ENCODE data around the gene MEN1. TPM values are rescaled to one million over a fixed set of nuclear protein-coding genes. Genes with fewer than 3 reads are reported as not detected.

The MEN1 gene
- polyA plus RNA-seq, 1 donor (not counting 4 experiments of a cell fraction or from before 2014, with no cell fraction given): 14.2 TPM

GRCh38 chr11:64772303-64773018, 37.9 kb downstream of the MEN1 start:
- Histone ChIP-seq H3K9me3 (ENCODE audit: control insufficient read depth, low read depth, low read length) (no peaks in the 10 kb centered on the region), H4K20me1 (ENCODE audit: control insufficient read depth, extremely low read depth, insufficient read depth, low read length) (peaks cover 58% of the 10 kb centered on the region), H3K4me3 (ENCODE audit: control insufficient read depth in 2 of 3, extremely low read depth in 1 of 3, insufficient read depth in 2 of 3, low read depth in 1 of 3, low read length in 3 of 3) (no peak overlapping the region), H3K9ac (ENCODE audit: control insufficient read depth, extremely low read depth, insufficient read depth, low read length) (no peak overlapping the region), H3K79me2 (ENCODE audit: control insufficient read depth, insufficient read depth, low read length) (peaks cover 89% of the 10 kb centered on the region), H3K27ac (ENCODE audit: control insufficient read depth, insufficient read depth, low read length) (no peak overlapping the region), H2AFZ (ENCODE audit: control insufficient read depth, low read length) (no peak overlapping the region), H3K36me3 (ENCODE audit: control insufficient read depth in 2 of 2, extremely low read depth in 1 of 2, insufficient read depth in 2 of 2, low read length in 2 of 2) (peaks cover 66 to 87% of the 10 kb centered on the region in 2 experiments), H3K4me1 (ENCODE audit: control insufficient read depth, extremely low read depth, insufficient read depth, low read length) (peaks cover 12% of the 10 kb centered on the region), H3K4me2 (ENCODE audit: control insufficient read depth, extremely low read depth, insufficient read depth, low read depth, low read length) (no peak overlapping the region), H3K9me1 (ENCODE audit: control insufficient read depth, extremely low read depth, insufficient read depth, low read length) (no peaks in the 10 kb centered on the region), H3K27me3 (ENCODE audit: control insufficient read depth, extremely low read depth, insufficient read depth, low read length) (no peaks in the 10 kb centered on the region)
- FAIRE-seq (no peak), DNase-seq (ENCODE audit: low read depth, low spot score) (no peak)
- TF ChIP-seq, protein P1, sequence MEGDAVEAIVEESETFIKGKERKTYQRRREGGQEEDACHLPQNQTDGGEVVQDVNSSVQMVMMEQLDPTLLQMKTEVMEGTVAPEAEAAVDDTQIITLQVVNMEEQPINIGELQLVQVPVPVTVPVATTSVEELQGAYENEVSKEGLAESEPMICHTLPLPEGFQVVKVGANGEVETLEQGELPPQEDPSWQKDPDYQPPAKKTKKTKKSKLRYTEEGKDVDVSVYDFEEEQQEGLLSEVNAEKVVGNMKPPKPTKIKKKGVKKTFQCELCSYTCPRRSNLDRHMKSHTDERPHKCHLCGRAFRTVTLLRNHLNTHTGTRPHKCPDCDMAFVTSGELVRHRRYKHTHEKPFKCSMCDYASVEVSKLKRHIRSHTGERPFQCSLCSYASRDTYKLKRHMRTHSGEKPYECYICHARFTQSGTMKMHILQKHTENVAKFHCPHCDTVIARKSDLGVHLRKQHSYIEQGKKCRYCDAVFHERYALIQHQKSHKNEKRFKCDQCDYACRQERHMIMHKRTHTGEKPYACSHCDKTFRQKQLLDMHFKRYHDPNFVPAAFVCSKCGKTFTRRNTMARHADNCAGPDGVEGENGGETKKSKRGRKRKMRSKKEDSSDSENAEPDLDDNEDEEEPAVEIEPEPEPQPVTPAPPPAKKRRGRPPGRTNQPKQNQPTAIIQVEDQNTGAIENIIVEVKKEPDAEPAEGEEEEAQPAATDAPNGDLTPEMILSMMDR (optimal IDR thresholded peaks at IDR 0.05 in 1 of 3, IDR thresholded peaks at IDR 0.05 in 1 of 3, conservative IDR thresholded peaks at IDR 0.05 in 1 of 3; ENCODE audit: extremely low read depth in 1 of 3, insufficient read depth in 2 of 3, low read length in 3 of 3): no peak
- no peak for TF ChIP-seq EZH2 (IDR thresholded peaks at IDR 0.05; ENCODE audit: low read length)
- dilution Hi-C loops (cut with MboI; ENCODE audit: extremely low pct_ligation_motif_present, low sequenced_read_pairs): no loop called here

DNA sequence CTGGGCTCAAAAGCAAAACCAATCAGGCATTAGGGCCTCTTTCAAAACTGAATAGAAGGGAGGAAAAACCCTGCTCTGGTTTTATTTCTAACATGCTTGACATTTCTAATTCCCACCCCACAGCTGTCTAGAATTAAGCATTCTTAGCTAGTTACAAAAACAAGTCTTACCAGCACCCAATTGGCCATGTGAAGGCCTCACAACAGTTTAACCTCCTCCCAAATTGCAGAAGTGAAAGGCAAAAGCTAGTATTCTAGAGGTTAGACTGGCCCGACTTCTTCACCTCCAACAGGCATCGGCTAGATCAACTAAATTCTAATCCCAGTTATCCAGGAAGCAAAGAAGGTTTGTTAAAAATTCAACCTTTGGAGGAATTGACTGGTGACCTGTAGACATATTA, 38.5 kb downstream of the MEN1 start:
- TF ChIP-seq, protein P1 (optimal IDR thresholded peaks at IDR 0.05 in 1 of 3, IDR thresholded peaks at IDR 0.05 in 1 of 3, conservative IDR thresholded peaks at IDR 0.05 in 1 of 3; ENCODE audit: extremely low read depth in 1 of 3, insufficient read depth in 2 of 3, low read length in 3 of 3): no peak
- TF ChIP-seq EZH2 (IDR thresholded peaks at IDR 0.05; ENCODE audit: low read length): no peak
- H3K27me3 ChIP-seq (ENCODE audit: control insufficient read depth, extremely low read depth, insufficient read depth, low read length): no peaks in the 10 kb centered on the region
- H3K9me3 ChIP-seq (ENCODE audit: control insufficient read depth, low read depth, low read length): no peaks in the 10 kb centered on the region
- no peak overlapping the region for H3K4me3 ChIP-seq (ENCODE audit: control insufficient read depth in 2 of 3, extremely low read depth in 1 of 3, insufficient read depth in 2 of 3, low read depth in 1 of 3, low read length in 3 of 3)
- peaks cover 55% of the 10 kb centered on the region for H4K20me1 ChIP-seq (ENCODE audit: control insufficient read depth, extremely low read depth, insufficient read depth, low read length)
- dilution Hi-C loops (cut with MboI; ENCODE audit: extremely low pct_ligation_motif_present, low sequenced_read_pairs): no loop called here
- no peak overlapping the region for H2AFZ ChIP-seq (ENCODE audit: control insufficient read depth, low read length)
- H3K9ac ChIP-seq (ENCODE audit: control insufficient read depth, extremely low read depth, insufficient read depth, low read length): no peak overlapping the region
- no peak overlapping the region for H3K27ac ChIP-seq (ENCODE audit: control insufficient read depth, insufficient read depth, low read length)
- no peak for FAIRE-seq
- DNase-seq (ENCODE audit: low read depth, low spot score): no peak
- no peaks in the 10 kb centered on the region for H3K9me1 ChIP-seq (ENCODE audit: control insufficient read depth, extremely low read depth, insufficient read depth, low read length)
- H3K79me2 ChIP-seq (ENCODE audit: control insufficient read depth, insufficient read depth, low read length): peaks cover 89% of the 10 kb centered on the region
- H3K4me2 ChIP-seq (ENCODE audit: control insufficient read depth, extremely low read depth, insufficient read depth, low read depth, low read length): no peak overlapping the region
- peaks cover 8% of the 10 kb centered on the region for H3K4me1 ChIP-seq (ENCODE audit: control insufficient read depth, extremely low read depth, insufficient read depth, low read length)
- H3K36me3 ChIP-seq (ENCODE audit: control insufficient read depth in 2 of 2, extremely low read depth in 1 of 2, insufficient read depth in 2 of 2, low read length in 2 of 2): peaks cover 72 to 91% of the 10 kb centered on the region in 2 experiments

Measured in keratinocyte (primary cell).